Activated CD4-positive, alpha-beta T cell treated with anti-CD3 and anti-CD28 coated beads, Interleukin-2, amount 10 ng/mL, durations not matched to agents 7 days and 5 days (primary cell): Measurements from ENCODE around the gene MTERF2. TPM values are rescaled to one million over a fixed set of nuclear protein-coding genes. Genes with fewer than 3 reads are reported as not detected.

Experiments used
- CTCF ChIA-PET: fragments of 350-600 bp; sonication (Branson Sonifier 250); formaldehyde crosslinking; loops from one replicate; lab custom pipeline; 2021; ENCODE audit warnings: antibody characterized with exemption; lab: Charles Lee
- POLR2A ChIA-PET: fragments of 350-600 bp; sonication (Branson Sonifier 250); formaldehyde crosslinking; loops from one replicate; lab custom pipeline; 2021; ENCODE audit warnings: antibody characterized with exemption; lab: Charles Lee
- DNase-seq: peaks from one replicate; pipeline ENCODE4 v3.0.0-alpha.2; 2020
- H3K27ac Mint-ChIP-seq: one replicate; pipeline ENCODE4 v1.8.0; 2021; ENCODE audit warnings: mild to moderate bottlenecking, moderate library complexity, mixed read lengths
- H3K27me3 Mint-ChIP-seq: one replicate; pipeline ENCODE4 v1.8.0; 2021; ENCODE audit warnings: mixed read lengths
- H3K36me3 Mint-ChIP-seq: one replicate; pipeline ENCODE4 v1.8.0; 2021; ENCODE audit warnings: low read depth, mixed read lengths
- H3K4me1 Mint-ChIP-seq: one replicate; pipeline ENCODE4 v1.8.0; 2021; ENCODE audit warnings: mixed read lengths
- H3K4me3 Mint-ChIP-seq: one replicate; pipeline ENCODE4 v1.8.0; 2021; ENCODE audit warnings: mild to moderate bottlenecking, moderate library complexity, mixed read lengths
- H3K9me3 Mint-ChIP-seq: one replicate; pipeline ENCODE4 v1.8.0; 2021; ENCODE audit warnings: mixed read lengths
- total RNA-seq, 2 experiments: library from RNA; stranded (reverse); gene quantifications; one replicate each; pipeline ENCODE4 v1.2.3, GENCODE V29; 2021

The MTERF2 gene
- total RNA-seq, 2 experiments from 2014 or later, result 6.8 to 7.7 TPM

DNA sequence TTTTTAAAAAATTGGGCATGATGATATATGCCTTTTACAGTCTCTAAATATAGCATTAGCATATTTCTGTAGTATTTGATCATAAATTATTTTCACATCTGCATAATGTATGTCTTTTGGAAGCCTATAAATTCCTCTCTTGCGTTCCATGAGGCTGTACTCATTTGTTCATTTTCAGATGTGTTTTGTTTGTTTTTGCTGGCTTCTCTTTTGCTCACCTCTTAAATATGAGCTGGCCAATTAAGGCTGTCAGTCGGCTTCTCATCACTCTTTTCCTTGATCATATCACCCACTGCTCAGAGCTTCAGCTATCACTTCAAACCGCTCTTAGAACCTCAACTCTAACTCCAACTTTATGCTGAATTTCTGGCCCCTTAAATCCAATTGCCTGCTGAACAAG, 24.7 kb downstream of the MTERF2 start:
- no peak for DNase-seq
- H3K4me3 Mint-ChIP-seq, result no peak overlapping the region
- no peaks in the 10 kb centered on the region for H3K27me3 Mint-ChIP-seq
- H3K27ac Mint-ChIP-seq, result no peak overlapping the region
- ChIA-PET CTCF (no interaction called here), POLR2A (no interaction called here)
- H3K36me3 Mint-ChIP-seq, result peaks cover 21% of the 10 kb centered on the region
- H3K9me3 Mint-ChIP-seq, result no peaks in the 10 kb centered on the region
- H3K4me1 Mint-ChIP-seq, result peaks cover 27% of the 10 kb centered on the region

DNA sequence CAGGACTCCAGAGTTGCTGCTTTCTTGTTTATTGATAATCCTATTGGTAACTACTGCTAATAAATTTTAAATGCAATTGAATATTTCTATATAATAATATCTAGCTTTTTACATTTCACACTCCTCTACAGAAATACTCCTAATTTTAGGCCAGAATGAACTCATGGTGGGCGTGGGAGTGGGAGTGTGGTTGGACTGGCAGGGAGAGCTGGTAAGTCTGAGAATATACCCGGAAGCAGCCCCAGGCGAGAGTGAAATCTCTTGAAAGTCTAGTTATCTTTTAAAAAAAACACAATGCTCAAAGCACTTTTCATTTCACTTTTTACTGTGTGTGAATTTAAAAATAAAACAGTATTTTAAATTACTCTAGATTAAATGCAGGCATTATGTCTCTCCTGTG, 26.5 kb downstream of the MTERF2 start:
- no peak overlapping the region for H3K4me3 Mint-ChIP-seq
- H3K27me3 Mint-ChIP-seq, result no peaks in the 10 kb centered on the region
- peaks cover 16% of the 10 kb centered on the region for H3K36me3 Mint-ChIP-seq
- no peaks in the 10 kb centered on the region for H3K9me3 Mint-ChIP-seq
- ChIA-PET CTCF (no interaction called here), POLR2A (no interaction called here)
- no peak for DNase-seq
- H3K4me1 Mint-ChIP-seq, result peaks cover 31% of the 10 kb centered on the region
- H3K27ac Mint-ChIP-seq, result no peak overlapping the region

GRCh38 chr12:106957583-106957982, 29.4 kb downstream of the MTERF2 start:
- no peaks in the 10 kb centered on the region for H3K9me3 Mint-ChIP-seq
- DNase-seq, result no peak
- ChIA-PET CTCF (no interaction called here), POLR2A (no interaction called here)
- H3K4me1 Mint-ChIP-seq, result peaks cover 29% of the 10 kb centered on the region
- H3K27ac Mint-ChIP-seq, result peak overlapping the region; percentile 98
- H3K36me3 Mint-ChIP-seq, result peaks cover 5% of the 10 kb centered on the region
- peak overlapping the region; percentile 96 for H3K4me3 Mint-ChIP-seq
- no peaks in the 10 kb centered on the region for H3K27me3 Mint-ChIP-seq

GRCh38 chr12:106956048-106956578, 30.8 kb downstream of the MTERF2 start:
- Mint-ChIP-seq H3K9me3 (no peaks in the 10 kb centered on the region), H3K27me3 (peaks cover 6% of the 10 kb centered on the region), H3K4me3 (peak overlapping the region; percentile 96), H3K4me1 (peaks cover 23% of the 10 kb centered on the region), H3K36me3 (peaks cover 2% of the 10 kb centered on the region), H3K27ac (peak overlapping the region; percentile 98)
- POLR2A ChIA-PET, result no interaction called here
- CTCF ChIA-PET, result interaction anchor here (0.6 to 1.8 kb wide), 4 partner anchors 16 to 1623 kb away, joined by 3 to 6 read pairs (median 4); no protein-coding TSS in a partner anchor
- DNase-seq, result peak; percentile 66

GRCh38 chr12:106955377-106956047, 31.4 kb downstream of the MTERF2 start, which contains the start of gene TMEM263:
TMEM263 (plus strand) TSS chr12:106955907; CDS start chr12:106967117, 11,210 bp downstream.
- peaks cover 2% of the 10 kb centered on the region for H3K9me3 Mint-ChIP-seq
- H3K4me1 Mint-ChIP-seq, result peaks cover 20% of the 10 kb centered on the region
- peaks cover 10% of the 10 kb centered on the region for H3K27me3 Mint-ChIP-seq
- POLR2A ChIA-PET, result no interaction called here
- H3K36me3 Mint-ChIP-seq, result peaks cover 3% of the 10 kb centered on the region
- H3K4me3 Mint-ChIP-seq, result peak within 1 kb of the TSS; percentile 96
- CTCF ChIA-PET, result interaction anchor here (0.6 to 1.8 kb wide), 4 partner anchors 17 to 1623 kb away, joined by 3 to 6 read pairs (median 3); no protein-coding TSS in a partner anchor
- DNase-seq, result peak; percentile 86
- peak within 1 kb of the TSS; percentile 98 for H3K27ac Mint-ChIP-seq

DNA sequence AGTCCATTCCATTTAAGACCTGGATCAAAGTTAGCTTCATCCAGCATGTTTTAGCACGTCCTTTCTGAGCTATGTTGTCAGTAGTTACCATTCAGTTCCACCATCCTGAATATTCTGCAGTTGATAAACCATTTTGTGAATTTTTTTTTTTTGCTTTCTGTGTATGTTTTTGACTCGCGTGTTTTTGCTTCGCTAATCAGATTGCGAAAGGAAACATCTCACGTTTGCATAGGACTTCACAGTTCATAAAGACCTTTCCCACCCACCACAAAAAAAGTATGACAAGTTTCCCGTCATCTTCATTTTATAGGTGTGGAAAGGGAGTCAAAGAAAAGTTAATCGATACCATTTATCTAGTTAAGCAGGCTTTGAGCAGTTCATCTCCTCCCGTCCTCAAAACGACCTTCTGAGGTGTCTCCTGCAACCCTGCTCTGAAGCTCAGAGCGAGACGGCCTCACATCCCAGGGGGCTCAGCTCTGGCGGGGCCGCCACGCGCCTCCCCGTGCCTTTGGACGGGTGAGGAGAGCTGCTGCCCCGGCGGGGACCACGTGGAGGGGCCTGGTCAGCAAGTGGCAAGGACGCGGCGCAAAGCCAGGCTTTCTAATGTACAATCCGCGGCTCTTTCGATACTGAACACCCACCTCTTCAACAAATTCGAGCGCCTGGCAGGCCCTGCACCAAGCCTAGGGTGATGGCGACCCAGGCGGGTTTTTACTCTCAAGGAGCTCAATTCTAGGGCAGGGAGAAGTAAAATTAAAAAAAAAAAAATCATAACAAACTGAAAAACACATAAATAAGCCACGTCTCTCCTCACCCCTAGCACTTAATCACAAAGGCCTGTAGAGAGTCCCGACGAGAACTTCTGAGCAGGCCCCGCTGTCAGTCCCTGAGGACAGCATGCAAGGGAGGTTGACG, 32.2 kb downstream of the MTERF2 start:
- Mint-ChIP-seq H3K36me3 (peaks cover 5% of the 10 kb centered on the region), H3K4me1 (peaks cover 18% of the 10 kb centered on the region), H3K27ac (peak overlapping the region; percentile 89), H3K4me3 (peak overlapping the region; percentile 96), H3K27me3 (peaks cover 15% of the 10 kb centered on the region), H3K9me3 (peaks cover 8% of the 10 kb centered on the region)
- no peak for DNase-seq
- POLR2A ChIA-PET, result no interaction called here
- CTCF ChIA-PET, result interaction anchor here (0.6 to 0.9 kb wide), 3 partner anchors 23 to 203 kb away, joined by 3 to 4 read pairs (median 4); no protein-coding TSS in a partner anchor

GRCh38 chr12:106953352-106954250, 33.3 kb downstream of the MTERF2 start:
- POLR2A ChIA-PET, result no interaction called here
- Mint-ChIP-seq H3K27ac (no peak overlapping the region), H3K4me1 (peaks cover 15% of the 10 kb centered on the region), H3K4me3 (no peak overlapping the region), H3K9me3 (peaks cover 16% of the 10 kb centered on the region), H3K36me3 (peaks cover 8% of the 10 kb centered on the region), H3K27me3 (peaks cover 19% of the 10 kb centered on the region)
- CTCF ChIA-PET, result interaction anchor here (0.6 to 0.7 kb wide), 2 partner anchors 52 to 204 kb away, joined by 4 read pairs; no protein-coding TSS in a partner anchor
- no peak for DNase-seq

GRCh38 chr12:106950591-106950990, 36.4 kb downstream of the MTERF2 start:
- Mint-ChIP-seq H3K27me3 (peaks cover 19% of the 10 kb centered on the region), H3K4me3 (no peak overlapping the region), H3K27ac (no peak overlapping the region), H3K4me1 (no peaks in the 10 kb centered on the region), H3K36me3 (peaks cover 6% of the 10 kb centered on the region), H3K9me3 (peaks cover 27% of the 10 kb centered on the region)
- ChIA-PET CTCF (no interaction called here), POLR2A (no interaction called here)
- DNase-seq, result no peak

- POLR2A ChIA-PET, result no interaction called here
- DNase-seq, result no peak
- H3K9me3 Mint-ChIP-seq, result peaks cover 30% of the 10 kb centered on the region
Measured at GRCh38 chr12:106947461-106947860, 39.5 kb downstream of the MTERF2 start.

DNA sequence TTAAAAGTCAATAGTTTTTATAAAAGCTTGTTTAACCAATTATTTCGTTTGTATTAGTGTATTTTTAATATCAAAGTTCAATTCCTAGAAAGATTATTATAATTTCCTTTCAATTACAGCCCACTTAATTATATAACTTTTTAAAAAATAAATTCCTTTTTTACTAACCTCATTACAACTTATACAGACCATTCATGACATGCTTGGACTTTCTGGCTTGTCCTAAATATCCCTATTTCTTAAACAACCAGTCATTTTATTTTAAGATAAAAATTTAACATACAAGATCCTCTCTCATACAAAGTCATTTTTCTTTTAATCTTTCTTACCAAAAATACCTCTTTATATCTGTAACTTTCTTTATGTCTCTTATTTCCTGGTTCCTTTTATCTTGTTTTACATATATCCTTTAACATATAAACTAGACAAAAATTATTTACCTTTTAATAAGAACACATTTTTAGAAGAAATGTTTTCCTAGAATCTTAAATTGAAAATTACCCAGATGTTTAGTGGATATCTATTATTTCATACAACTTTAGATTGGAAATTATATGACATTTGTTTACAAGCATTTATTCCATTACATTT, 41.6 kb downstream of the MTERF2 start:
- Mint-ChIP-seq H3K4me1 (no peaks in the 10 kb centered on the region), H3K4me3 (no peak overlapping the region), H3K27ac (no peak overlapping the region), H3K9me3 (peaks cover 27% of the 10 kb centered on the region), H3K27me3 (peaks cover 10% of the 10 kb centered on the region), H3K36me3 (peaks cover 4% of the 10 kb centered on the region)
- CTCF ChIA-PET, result no interaction called here
- POLR2A ChIA-PET, result no interaction called here
- no peak for DNase-seq

More at GRCh38 chr12:106947461-106947860, 39.5 kb downstream of the MTERF2 start:
- no peak overlapping the region for H3K27ac Mint-ChIP-seq
- peaks cover 6% of the 10 kb centered on the region for H3K36me3 Mint-ChIP-seq
- no peaks in the 10 kb centered on the region for H3K4me1 Mint-ChIP-seq
- H3K4me3 Mint-ChIP-seq, result no peak overlapping the region
- CTCF ChIA-PET, result interaction anchor here (0.7 to 1.7 kb wide), 2 partner anchors 589 to 640 kb away, joined by 3 read pairs; no protein-coding TSS in a partner anchor
- peaks cover 21% of the 10 kb centered on the region for H3K27me3 Mint-ChIP-seq

- peaks cover 8% of the 10 kb centered on the region for H3K9me3 Mint-ChIP-seq
- DNase-seq, result no peak
- ChIA-PET CTCF (no interaction called here), POLR2A (no interaction called here)
- no peaks in the 10 kb centered on the region for H3K36me3 Mint-ChIP-seq
- H3K27me3 Mint-ChIP-seq, result peaks cover 2% of the 10 kb centered on the region
- H3K27ac Mint-ChIP-seq, result no peak overlapping the region
- no peaks in the 10 kb centered on the region for H3K4me1 Mint-ChIP-seq
- no peak overlapping the region for H3K4me3 Mint-ChIP-seq
Measured at GRCh38 chr12:106942775-106943174, 44.2 kb downstream of the MTERF2 start.
